ENCODE data around the gene COL16A1. TPM values are rescaled to one million over a fixed set of nuclear protein-coding genes. Genes with fewer than 3 reads are reported as not detected.
A peak's percentile ranks its signal among the peaks of the same experiment; 100 is the strongest.

The COL16A1 gene
- total RNA-seq, 1 experiment from 2014 or later, result 10.3 TPM

GRCh38 chr1:31665234-31665878, 38.5 kb downstream of the COL16A1 start:
- H3K36me3 ChIP-seq (replicated peaks; ENCODE audit: control insufficient read depth, insufficient read depth, low read length), result no peaks in the 10 kb centered on the region
- no peak overlapping the region for H3K4me3 ChIP-seq (ENCODE audit: insufficient read depth, low read depth, low read length)
- DNase-seq, result no peak
- H3K27me3 ChIP-seq (ENCODE audit: control insufficient read depth, insufficient read depth, low read length), result no peaks in the 10 kb centered on the region

DNA sequence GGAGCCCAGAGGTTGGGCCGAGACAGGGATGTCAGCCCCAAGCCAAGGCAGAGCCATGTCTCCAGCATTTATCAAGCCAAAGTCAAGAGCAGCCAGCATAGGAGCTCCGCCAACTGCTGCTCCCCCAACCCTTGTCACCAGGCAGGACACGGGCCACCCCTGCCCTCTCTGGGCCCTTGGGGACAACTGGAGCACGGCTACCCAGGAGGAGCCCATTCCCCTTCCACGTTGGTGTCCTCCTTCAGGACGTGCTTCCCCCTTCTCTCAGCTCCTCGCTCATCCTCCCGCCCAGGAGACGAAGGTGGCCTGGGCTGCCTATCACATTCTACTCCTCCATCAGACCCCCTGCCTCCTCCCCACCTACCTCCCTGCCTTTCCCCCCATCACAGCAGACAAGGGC, 39.3 kb downstream of the COL16A1 start:
- no peaks in the 10 kb centered on the region for H3K27me3 ChIP-seq (ENCODE audit: control insufficient read depth, insufficient read depth, low read length)
- no peak overlapping the region for H3K4me3 ChIP-seq (ENCODE audit: insufficient read depth, low read depth, low read length)
- peak; percentile 52 for DNase-seq
- H3K36me3 ChIP-seq (replicated peaks; ENCODE audit: control insufficient read depth, insufficient read depth, low read length), result no peaks in the 10 kb centered on the region

DNA sequence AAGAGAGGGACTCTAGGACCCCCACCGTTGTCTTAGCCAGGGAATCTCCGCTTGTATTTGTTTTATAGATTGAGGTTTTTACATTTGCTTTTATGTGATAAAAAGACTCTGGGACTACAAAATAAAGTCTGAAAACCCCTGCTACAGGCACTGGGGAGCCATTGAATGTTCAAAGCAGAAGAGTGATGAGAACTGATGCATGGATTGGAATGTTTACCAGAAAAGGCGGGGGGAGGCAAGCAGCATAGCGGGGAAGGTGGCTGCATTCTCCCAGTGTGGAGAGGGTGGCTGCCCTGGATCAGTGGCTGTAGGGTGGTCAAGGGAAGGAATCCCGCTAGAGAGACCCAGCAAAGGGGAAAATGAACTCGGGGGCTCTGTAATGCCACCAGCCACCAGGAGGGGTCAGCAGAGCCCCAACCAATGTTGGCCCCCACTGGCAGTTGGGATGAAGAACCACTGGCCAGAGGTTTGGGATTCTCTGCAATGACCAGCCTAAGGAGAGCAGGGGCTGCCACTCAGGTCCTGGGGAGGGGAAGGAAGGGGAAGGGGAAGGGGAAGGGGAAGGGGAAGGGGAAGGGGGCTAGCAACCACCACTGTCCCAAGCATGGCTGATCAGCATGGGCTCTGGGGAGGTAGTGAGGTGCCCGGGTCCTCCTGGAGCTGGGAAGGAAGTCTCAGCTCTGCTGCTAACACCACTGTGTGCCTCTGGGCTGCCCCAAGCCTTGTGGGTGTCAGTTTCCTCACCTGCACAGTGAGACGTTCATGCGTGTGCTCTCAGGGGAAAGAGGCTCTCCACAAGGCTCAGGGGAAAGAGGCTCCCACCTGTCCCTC, 40.0 kb downstream of the COL16A1 start:
- H3K27me3 ChIP-seq (ENCODE audit: control insufficient read depth, insufficient read depth, low read length), result no peaks in the 10 kb centered on the region
- DNase-seq, result peak; percentile 97
- H3K36me3 ChIP-seq (replicated peaks; ENCODE audit: control insufficient read depth, insufficient read depth, low read length), result no peaks in the 10 kb centered on the region
- H3K4me3 ChIP-seq (ENCODE audit: insufficient read depth, low read depth, low read length), result no peak overlapping the region

GRCh38 chr1:31662463-31662862, 41.4 kb downstream of the COL16A1 start:
- peak; percentile 50 for DNase-seq

GRCh38 chr1:31661856-31662255, 42.0 kb downstream of the COL16A1 start:
- DNase-seq, result peak; percentile 46
- H3K36me3 ChIP-seq (replicated peaks; ENCODE audit: control insufficient read depth, insufficient read depth, low read length), result no peaks in the 10 kb centered on the region
- H3K4me3 ChIP-seq (ENCODE audit: insufficient read depth, low read depth, low read length), result no peak overlapping the region
- H3K27me3 ChIP-seq (ENCODE audit: control insufficient read depth, insufficient read depth, low read length), result no peaks in the 10 kb centered on the region

More at GRCh38 chr1:31662463-31662862, 41.4 kb downstream of the COL16A1 start:
- no peaks in the 10 kb centered on the region for H3K36me3 ChIP-seq (replicated peaks; ENCODE audit: control insufficient read depth, insufficient read depth, low read length)
- H3K4me3 ChIP-seq (ENCODE audit: insufficient read depth, low read depth, low read length), result no peak overlapping the region
- H3K27me3 ChIP-seq (ENCODE audit: control insufficient read depth, insufficient read depth, low read length), result no peaks in the 10 kb centered on the region

DNA sequence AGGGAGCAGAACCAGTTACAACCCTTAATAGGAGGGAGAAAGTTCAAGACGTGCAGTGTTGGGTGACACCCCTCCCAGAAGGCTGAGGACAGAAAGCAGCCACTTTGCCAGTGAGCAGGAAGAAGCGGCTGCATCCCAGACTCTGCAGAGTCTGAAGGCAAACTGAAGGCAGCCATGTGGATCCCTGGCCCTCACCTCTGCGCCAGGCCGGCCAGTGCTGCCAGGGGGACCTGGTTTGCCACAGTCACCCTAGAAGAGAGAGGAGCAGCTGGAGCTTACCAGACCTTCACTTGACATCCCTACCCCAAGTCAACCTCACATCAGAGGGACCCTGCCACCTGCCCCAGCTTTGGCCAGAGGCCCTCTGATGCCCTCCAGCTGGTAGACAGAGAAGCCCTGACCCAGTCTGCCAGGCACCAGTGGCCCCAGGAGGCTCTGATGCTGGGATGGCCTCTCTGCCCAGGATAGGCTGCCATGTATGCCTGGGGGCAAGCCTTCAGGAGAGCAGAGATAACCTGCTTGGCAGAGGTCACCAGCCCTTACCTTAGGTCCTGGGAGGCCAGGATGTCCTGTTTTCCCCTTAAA, 42.9 kb downstream of the COL16A1 start:
- Histone ChIP-seq H3K27me3 (ENCODE audit: control insufficient read depth, insufficient read depth, low read length) (no peaks in the 10 kb centered on the region), H3K4me3 (ENCODE audit: insufficient read depth, low read depth, low read length) (no peak overlapping the region), H3K36me3 (replicated peaks; ENCODE audit: control insufficient read depth, insufficient read depth, low read length) (no peaks in the 10 kb centered on the region)
- no peak for DNase-seq

GRCh38 chr1:31659889-31660288, 43.9 kb downstream of the COL16A1 start:
- H3K4me3 ChIP-seq (ENCODE audit: insufficient read depth, low read depth, low read length), result no peak overlapping the region
- no peak for DNase-seq
- H3K27me3 ChIP-seq (ENCODE audit: control insufficient read depth, insufficient read depth, low read length), result no peaks in the 10 kb centered on the region
- no peaks in the 10 kb centered on the region for H3K36me3 ChIP-seq (replicated peaks; ENCODE audit: control insufficient read depth, insufficient read depth, low read length)

GRCh38 chr1:31658721-31659120, 45.1 kb downstream of the COL16A1 start:
- Histone ChIP-seq H3K27me3 (ENCODE audit: control insufficient read depth, insufficient read depth, low read length) (no peaks in the 10 kb centered on the region), H3K36me3 (replicated peaks; ENCODE audit: control insufficient read depth, insufficient read depth, low read length) (no peaks in the 10 kb centered on the region), H3K4me3 (ENCODE audit: insufficient read depth, low read depth, low read length) (no peak overlapping the region)
- peak; percentile 37 for DNase-seq

- peak; percentile 49 for DNase-seq
- H3K4me3 ChIP-seq (ENCODE audit: insufficient read depth, low read depth, low read length), result no peak overlapping the region
- no peaks in the 10 kb centered on the region for H3K27me3 ChIP-seq (ENCODE audit: control insufficient read depth, insufficient read depth, low read length)
- no peaks in the 10 kb centered on the region for H3K36me3 ChIP-seq (replicated peaks; ENCODE audit: control insufficient read depth, insufficient read depth, low read length)
These were observed 45.8 kb downstream of the COL16A1 start for GRCh38 chr1:31657972-31658510.

DNA sequence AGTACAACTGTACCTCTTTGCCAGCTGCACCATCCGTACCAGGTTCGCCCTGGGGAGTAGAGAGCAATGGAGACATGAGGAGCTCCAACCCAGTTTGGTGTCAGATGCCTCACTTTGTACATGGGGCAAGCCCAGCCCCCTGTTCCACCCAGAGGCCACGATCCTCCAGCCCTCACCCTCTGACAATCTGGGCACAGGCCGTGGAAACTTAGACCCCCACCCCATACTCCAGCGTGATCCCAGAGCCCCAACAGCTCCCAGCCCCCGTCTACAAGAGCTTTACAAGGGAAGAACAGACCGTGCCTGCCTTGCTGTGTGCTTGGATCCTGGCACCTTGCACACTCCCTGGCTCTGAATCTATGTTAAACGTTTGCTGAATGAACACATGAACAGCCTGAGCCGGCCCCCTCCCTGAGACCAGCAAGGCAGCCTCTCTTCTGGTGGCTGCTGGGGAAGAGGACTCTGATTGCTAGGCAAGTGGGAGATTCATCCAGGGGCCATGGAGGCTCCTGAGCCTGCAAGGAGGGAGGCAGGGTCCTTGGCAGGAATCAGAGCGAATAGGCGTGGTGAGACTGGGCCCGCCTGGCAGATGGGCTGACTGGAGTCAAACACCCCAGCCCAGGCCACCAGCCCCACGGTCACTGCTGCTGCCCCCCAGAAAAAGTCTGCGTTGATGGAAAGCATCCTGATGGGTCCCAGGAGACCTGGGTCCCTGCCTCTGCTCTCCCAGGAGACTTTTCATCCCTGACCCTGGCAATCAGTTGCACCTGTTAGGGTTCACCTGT, 46.6 kb downstream of the COL16A1 start:
- Histone ChIP-seq H3K36me3 (replicated peaks; ENCODE audit: control insufficient read depth, insufficient read depth, low read length) (no peaks in the 10 kb centered on the region), H3K27me3 (ENCODE audit: control insufficient read depth, insufficient read depth, low read length) (no peaks in the 10 kb centered on the region), H3K4me3 (ENCODE audit: insufficient read depth, low read depth, low read length) (no peak overlapping the region)
- peak; percentile 43 for DNase-seq

GRCh38 chr1:31655756-31656155, 48.1 kb downstream of the COL16A1 start:
- no peaks in the 10 kb centered on the region for H3K27me3 ChIP-seq (ENCODE audit: control insufficient read depth, insufficient read depth, low read length)
- H3K4me3 ChIP-seq (ENCODE audit: insufficient read depth, low read depth, low read length), result no peak overlapping the region
- DNase-seq, result peak; percentile 37
- H3K36me3 ChIP-seq (replicated peaks; ENCODE audit: control insufficient read depth, insufficient read depth, low read length), result no peaks in the 10 kb centered on the region

DNA sequence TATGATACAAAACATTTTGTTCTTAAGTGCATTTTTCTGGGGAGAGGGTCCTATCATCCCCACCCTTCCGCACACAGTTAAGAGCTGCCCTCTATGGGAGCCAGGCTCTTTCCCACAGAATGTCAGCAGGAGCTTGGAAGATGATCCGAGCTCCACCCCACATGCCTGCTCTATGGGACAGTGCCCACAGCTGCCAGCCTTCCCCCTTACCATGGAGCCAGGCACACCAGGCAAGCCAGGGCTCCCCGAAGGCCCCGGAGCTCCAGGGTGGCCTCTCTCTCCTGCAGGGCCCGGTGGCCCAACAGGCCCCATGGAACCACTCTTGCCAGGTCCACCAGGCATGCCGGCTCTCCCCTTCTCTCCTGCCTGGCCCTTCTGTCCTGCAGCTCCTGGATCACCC, 48.7 kb downstream of the COL16A1 start:
- DNase-seq, result peak; percentile 39
- Histone ChIP-seq H3K27me3 (ENCODE audit: control insufficient read depth, insufficient read depth, low read length) (no peaks in the 10 kb centered on the region; the same call in 1 of the 2 replicates), H3K36me3 (replicated peaks; ENCODE audit: control insufficient read depth, insufficient read depth, low read length) (no peaks in the 10 kb centered on the region), H3K4me3 (ENCODE audit: insufficient read depth, low read depth, low read length) (no peak overlapping the region)

GRCh38 chr1:31654474-31654776, 49.4 kb downstream of the COL16A1 start:
- Histone ChIP-seq H3K27me3 (ENCODE audit: control insufficient read depth, insufficient read depth, low read length) (no peaks in the 10 kb centered on the region; the same call in 1 of the 2 replicates), H3K4me3 (ENCODE audit: insufficient read depth, low read depth, low read length) (no peak overlapping the region), H3K36me3 (replicated peaks; ENCODE audit: control insufficient read depth, insufficient read depth, low read length) (no peaks in the 10 kb centered on the region)
- no peak for DNase-seq

GRCh38 chr1:31653717-31654473, 49.9 kb downstream of the COL16A1 start:
- Histone ChIP-seq H3K36me3 (replicated peaks; ENCODE audit: control insufficient read depth, insufficient read depth, low read length) (no peaks in the 10 kb centered on the region), H3K4me3 (ENCODE audit: insufficient read depth, low read depth, low read length) (no peak overlapping the region), H3K27me3 (ENCODE audit: control insufficient read depth, insufficient read depth, low read length) (no peaks in the 10 kb centered on the region; the same call in 1 of the 2 replicates)
- DNase-seq, result no peak

All from H7 (cell line).